ENCODE data around the gene CLTA.
"Not testable (repeated sequence)": the region's sequence is repeated elsewhere in the genome, so short reads cannot be mapped to it uniquely, and the experiment has no call there.

CLTA gene

DNA sequence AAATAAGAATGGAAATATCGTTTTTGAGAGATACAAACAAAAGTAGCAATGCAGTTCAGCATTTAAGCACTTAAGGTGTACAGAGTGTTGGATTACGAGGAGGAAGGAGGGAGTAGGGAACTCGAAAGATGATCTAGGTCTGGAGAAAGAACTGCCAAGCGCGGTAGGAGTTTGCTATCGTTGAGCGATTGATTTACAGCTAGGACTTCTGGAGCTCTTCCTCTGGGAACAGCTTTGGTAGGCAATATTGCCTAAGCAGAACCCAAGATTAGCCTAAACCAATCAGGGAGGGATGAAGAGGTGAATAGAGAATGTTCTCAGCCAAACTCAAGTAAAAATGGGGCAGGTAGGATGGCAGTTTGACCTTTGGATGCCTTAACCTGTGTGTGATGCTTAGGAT lies 965 bp downstream of the CLTA start:
- no peak for DNase-seq

DNA sequence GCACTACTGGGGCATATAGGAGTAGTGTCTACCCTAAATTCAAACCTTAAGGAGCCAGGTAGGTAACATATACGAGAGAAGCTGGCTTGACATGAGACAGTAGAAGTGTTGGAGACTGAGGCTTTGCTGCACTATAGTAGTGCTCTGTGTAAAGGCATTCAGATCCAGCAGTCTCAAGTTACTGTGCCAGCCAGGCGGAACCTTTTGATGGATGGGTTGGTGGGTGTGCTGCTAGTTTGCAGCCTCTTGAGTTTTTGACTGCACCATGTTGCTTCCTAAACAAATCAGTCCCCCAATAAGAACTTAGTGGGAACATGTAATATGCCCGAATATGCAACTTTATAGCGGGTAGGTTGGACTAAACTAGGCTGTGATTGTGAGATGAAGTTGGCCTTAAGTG lies 1.5 kb downstream of the CLTA start:
- DNase-seq, result no peak

DNA sequence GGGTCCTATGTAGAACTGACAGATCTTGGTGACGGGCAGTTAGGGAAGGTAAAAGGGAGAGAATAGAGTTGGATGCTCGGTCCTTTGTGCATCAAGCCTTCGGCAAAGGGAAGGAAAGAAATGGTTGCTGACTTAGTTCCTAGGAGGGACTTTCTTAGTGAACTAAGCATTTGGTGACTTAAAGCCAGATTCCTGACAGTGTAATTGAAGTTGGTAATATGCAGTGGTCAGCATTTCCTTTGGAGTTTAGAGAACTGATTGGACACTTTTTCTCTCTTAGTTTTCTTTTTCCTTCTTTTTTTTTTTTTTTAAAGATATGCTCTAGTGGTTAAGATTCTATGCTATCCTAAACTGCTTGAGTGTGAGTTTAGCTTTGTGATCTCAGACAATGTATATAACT lies 2.3 kb downstream of the CLTA start:
- no peak for DNase-seq

DNA sequence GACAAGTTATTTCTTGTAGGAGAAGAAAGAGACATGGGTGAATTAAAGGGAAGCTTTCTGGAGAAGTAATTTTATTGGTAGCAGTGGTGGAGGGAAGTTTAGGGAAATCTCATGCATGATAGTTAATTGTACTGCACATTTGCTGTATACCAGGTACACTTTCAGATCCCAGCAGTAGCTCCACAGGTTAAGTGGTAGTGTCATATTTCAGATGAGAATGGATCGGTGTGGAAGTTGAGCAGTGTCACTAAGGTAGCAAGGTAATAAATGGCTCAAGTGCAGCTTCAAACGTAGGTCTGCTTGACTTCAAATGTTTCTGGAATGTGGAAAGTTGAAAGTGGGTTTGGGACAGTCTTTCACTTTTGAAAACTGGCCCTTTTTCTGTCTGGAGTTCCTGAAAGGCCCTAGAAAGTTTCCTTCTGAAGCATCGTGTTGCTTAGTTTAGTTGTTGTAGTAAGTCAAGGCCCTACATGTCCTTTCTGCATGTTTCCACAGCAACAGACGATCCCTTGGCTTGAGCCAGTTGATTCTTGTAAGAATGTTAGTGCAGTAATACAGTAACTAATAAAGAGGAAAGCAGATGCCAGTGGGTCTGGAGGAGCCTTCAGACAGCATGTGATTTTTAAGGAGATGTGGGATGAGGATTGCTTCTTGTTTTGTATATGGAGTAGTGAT lies 3.7 kb downstream of the CLTA start:
- DNase-seq, result no peak

DNA sequence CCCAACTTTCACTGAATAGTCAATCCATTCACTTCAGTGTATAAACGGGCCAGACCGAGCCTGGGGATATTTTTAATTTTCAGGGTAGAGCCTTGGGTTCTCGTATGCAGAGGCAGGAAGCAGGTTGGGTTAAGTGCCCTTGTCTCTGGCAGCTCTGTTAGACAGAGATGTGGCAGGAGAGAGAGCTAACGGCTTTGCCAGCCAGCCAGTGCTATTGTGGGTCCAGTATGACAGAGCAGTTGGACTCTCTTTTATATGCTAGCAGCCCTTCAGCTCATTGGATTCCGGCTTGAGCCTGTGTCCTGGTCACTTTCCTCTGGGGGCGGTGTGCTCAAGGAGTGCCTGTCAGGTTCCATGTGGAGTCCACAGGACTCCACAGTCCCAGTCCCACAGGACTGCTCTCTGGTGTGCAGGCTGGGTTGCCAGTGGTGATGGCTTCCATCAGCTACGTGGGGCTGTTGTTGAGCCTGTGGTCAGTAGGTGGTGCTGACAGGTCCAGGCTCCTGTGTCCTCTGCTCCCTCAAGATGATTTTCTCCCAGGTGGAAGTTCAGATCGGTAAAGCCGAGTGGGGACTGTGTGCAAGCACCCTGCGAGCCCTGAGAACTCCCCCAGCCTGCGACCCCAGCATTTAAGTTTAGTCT lies 14.3 kb downstream of the CLTA start:
- no peak for DNase-seq

DNA sequence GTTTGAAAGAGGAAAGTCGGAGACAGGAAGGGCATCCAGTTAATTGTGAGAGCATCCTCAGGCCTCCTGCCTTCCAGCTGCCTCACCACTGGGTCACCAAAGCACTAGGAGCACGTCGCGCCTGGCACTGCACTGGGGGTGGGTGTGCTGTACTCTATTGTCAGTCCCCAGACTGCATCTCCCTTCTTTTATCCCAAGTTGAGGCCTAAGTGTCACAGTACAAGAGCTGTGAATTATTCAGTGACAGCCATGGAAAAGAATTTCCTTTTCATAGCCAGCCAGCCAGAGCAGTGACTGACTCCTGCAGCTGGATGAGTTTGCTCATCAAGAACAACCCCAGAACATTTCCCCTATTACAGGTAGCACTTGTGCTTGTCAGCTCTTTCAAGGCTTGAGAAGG lies 16.3 kb downstream of the CLTA start:
- no peak for DNase-seq

DNA sequence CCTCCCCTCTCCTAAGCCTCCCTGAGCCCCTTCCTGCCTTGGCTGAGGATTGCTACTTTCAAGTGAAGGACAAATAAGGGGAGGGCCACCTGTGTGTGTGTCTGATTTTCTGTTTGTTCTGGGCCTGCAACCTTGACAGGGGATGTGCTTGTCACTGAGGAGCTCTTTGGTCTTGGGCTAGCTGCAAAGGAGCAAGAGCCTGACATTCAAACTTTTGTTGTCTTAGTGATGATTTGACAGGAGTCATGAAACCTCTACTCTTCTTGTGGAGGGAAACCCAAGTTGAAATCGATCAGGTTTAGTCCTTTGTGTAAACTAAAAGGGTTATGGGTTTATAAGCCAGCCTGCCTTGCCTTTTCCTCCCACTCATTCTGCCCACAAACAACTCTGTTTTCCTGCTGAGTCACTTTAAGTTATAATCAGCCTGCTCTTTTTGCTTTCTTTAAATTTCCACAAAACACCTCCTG lies 16.9 kb downstream of the CLTA start:
- no peak for DNase-seq

DNA sequence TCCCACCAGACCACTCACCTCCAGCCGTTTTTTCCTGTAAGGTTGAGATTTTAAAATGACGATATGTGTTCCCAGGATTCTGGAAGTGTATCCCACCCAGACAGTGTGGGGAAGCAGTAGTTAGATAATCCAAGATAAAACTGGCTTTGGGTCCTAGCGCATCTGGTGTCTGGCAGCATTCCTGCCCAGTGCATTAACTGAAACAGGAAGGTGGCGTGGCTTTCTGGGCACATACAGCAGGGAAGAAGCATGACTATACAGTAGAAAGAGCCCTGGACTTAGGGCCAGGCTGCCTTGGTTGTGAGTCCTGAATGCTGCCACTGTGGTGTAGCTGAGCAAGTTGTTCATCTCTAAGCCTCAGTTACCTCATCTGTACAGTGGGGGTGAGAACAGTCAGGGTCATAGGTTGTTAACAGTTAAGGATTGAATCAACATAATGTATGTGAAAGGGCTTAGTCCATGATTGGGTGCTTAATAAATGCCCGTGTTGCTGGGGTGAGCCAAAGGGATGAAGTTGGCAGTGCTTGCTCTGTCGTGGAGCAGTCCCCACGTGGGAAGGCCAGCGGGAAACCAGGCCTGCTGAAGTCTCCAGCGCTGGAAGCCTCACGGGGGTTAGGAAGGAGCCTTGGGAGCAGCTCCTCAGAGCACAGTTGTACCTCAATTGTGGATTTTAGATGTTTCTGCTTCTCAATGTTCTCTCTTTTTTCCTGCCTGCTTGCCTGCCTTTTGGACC lies 18.0 kb downstream of the CLTA start:
- no peak for DNase-seq

DNA sequence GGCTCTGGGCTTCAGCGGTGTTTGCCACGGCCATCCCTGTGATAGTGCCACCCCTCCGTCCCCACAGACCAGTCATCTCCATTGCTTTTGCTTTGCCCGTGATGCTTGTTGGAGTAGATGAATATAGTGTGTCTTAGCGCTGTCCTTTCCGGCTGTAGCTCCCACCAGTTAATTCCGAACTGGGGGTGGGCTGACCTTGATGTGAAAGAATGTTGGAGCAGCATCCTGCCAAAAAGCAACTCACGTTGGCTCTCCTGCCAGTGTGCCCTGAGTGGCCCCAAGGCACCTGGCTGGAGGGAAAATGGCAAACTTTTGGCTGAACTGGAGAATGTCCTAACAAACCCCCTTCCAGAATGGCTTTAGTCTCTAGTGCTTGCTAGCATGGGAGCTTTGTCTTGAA lies 20.0 kb downstream of the CLTA start:
- DNase-seq, result no peak

DNA sequence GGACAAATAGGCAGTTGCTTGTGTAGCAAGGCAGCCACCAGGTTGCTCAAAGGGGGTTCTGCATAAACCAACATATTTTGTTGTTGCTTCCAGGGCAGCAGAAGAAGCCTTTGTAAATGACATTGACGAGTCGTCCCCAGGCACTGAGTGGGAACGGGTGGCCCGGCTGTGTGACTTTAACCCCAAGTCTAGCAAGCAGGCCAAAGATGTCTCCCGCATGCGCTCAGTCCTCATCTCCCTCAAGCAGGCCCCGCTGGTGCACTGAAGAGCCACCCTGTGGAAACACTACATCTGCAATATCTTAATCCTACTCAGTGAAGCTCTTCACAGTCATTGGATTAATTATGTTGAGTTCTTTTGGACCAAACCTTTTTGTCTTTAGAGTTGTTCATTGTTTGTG lies 20.8 kb downstream of the CLTA start:
- no peak for DNase-seq

DNA sequence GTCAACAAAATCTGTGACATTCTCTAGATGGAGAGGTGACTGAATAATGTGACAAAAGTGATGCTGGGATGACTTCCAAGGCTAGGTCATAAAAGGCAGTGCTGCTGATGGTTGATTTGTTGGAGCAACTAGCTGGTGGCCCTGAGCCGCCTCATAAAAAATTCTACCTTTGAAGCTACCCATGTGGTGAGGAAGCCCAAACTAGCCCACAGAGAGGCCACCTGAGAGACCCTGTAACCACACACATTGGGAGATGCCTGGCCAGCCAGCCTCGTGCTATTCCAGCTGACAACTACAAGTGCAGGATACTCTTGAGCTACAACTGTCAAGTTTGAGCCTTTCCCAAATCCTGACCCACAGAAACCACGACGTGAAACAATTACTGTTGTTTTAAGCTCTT lies 22.7 kb downstream of the CLTA start:
- no peak for DNase-seq

DNA sequence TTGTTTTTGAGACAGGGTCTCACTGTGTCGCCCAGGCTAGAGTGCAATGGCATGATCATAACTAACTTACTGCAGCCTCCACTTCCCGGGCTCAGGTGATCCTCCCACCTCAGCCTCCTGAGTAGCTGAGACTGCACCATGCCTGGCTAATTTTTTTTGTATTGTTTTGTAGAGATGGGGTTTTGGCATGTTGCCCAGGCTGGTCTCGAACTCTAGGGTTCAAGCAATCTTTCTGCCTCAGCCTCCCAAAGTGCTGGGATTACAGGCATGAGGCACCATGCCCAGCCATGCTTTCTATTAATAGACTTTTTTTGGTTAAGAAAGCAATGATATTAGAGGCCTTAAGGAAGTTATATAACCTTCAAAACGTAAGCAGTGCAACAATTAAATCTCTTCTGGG lies 23.3 kb downstream of the CLTA start:
- no peak for DNase-seq

DNA sequence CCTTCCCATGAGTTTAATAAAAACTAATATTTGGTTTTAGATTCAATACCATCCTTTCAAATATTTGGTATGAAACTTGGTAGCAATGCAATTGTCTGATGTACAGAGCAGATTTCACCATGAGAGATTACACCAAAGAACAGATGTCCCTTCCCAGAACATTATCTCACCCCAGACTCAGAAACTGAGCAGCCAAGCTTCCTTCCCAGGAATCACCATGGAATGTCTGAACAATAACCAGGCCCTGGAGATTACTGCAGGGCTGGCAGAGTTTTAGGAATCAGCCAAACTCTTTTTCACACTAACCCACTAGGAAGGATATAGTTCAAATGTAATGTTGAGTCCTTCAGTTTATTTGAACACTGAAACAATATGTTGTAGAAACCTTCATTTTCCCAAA lies 23.9 kb downstream of the CLTA start:
- no peak for DNase-seq

DNA sequence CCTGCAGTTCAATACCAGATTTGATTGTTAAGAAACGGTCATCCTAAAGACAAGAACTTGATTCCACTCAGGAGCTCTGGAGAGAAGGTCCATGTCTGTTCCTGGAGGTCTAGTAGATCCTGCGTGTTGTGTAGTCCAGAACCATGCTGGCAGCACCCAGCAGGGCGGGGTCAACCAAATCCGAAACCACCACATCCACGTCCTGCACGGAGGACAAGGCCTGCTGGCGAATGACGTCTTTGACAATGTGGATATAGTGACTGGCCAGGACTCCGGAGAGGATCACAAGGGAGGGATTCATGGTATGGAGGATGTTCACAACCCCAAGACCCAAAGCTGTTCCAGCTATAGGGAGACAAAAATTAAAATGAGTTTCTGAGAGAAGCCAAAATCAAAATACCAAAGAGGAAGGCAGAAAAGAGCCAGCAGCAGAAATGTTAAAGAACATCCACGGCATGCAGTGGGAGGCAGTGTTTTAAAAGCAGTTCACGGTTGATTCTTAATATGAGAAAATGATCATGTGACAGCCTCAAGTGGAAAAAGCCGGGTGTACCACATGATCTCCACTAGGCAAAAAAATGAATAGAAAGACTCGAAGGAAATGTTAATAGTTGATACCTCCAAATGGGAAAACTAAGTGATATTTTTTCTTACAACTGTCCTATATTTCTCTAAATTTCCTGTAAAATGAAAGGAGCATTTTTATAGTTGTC lies 26.7 kb downstream of the CLTA start:
- DNase-seq, result no peak

DNA sequence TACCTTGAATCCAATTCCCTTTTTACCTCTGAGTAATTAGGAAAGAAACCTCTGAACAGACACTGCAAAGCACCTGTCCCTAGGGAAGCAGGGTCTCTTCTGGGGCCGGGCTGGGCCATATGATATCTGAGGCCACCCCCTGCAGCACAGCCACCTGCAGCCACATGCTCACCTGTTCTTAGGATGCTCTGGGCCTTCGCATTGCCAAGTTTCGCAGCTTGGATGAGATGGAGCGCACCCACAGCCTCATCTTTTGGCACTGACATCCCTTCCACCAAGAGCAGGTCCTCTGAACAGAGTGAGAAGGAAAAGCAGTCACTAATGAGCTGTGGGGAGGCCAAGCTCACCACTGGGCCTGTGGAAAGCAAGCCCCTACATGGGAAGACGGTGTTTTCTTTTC lies 27.3 kb downstream of the CLTA start:
- DNase-seq, result no peak

DNA sequence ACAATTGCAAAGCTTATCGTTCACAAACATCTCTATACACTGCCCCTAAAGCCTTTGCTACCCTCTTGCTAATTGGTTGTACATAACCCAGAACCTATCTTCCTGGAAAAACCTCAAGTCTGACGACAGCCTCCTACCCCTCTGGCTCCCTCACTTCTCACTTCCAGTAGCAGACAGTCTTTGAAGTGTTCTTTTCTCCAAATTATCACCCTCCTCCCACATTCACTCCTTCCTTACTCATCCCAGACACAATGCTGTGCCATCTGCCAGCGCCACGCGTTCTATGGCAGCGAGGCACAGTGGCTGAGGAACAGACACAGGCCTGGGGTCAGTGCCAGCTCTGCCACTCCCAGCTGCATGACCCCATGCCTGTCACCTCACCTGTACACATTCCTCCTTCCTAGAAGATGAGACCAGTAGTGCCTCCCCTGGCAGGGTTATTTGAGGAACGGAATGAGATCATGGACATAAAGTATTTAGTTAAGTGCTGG lies 27.7 kb downstream of the CLTA start:
- DNase-seq, result no peak

DNA sequence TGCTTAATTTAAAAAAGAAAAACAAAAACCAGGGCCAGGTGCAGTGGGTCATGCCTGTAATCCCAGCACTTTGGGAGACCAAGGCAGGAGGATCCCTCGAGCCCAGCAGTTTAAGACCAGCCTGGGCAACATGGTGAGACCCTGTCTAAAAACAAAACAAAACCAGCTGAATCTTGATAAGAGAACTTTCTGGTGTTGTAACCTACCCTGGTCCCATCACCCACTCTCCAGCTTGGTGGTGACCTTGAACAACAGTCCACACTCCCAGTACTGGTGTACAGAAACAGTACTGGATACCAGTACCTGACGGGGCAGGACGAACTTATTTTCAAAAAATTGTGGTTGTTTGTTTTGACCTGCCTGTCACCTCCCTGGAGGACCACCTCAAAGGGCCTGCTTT lies 30.9 kb downstream of the CLTA start:
- DNase-seq, result no peak

DNA sequence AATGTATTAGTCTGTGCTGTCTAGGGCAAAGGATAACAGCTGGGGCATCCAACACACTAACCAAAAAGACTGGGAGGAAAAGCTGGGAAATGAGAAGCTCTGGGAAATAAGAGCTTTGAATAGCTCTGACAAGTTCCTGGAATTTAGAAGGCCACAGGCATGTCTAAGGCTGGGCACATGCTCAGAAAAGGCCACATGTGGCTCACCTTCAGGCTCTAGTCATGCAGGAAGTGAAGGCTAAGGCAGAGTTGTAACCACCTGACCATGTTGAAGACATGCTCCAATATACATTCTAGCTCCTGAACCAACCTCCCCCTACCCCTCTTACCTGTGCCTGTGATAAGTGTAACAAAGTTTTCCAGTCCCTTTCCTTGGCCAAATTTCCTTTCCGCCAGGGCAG lies 31.7 kb downstream of the CLTA start:
- no peak for DNase-seq

DNA sequence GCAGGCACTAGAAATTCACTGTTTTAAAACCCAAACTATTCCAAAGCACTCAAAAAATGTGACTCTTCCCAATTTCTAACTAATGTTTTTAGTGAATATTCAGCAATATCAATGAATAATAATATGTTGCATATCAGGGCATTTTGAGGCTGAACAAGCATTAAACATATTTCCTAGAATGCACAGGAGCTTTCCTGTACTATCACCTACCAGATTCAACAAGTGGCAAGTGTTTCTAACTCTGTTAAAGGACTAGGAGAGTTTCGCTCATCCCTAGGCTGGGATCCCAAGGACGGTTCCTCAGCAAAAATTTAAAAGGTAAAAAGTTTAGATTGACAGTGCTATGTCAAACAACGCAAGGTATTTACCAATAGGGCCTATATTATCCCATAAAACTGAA lies 46.5 kb downstream of the CLTA start:
- DNase-seq, result no peak

DNA sequence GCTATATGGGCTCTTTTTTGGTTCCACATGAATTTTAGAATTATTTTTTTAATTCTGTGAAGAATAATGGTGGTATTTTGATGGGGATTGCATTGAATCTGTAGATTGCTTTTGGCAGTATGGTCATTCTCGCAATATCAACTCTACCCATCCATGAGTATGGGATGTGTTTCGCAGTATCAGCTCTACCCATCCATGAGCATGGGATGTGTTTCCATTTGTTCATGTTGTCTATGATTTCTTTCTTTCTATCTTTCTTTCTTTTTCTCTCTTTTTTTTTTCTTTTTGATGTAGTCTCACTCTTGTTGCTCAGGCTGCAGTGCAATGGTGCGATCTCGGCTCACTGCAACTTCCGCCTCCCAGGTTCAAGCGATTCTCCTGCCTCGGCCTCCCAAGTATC lies 48.5 kb downstream of the CLTA start:
- DNase-seq, result not testable (repeated sequence)

DNA sequence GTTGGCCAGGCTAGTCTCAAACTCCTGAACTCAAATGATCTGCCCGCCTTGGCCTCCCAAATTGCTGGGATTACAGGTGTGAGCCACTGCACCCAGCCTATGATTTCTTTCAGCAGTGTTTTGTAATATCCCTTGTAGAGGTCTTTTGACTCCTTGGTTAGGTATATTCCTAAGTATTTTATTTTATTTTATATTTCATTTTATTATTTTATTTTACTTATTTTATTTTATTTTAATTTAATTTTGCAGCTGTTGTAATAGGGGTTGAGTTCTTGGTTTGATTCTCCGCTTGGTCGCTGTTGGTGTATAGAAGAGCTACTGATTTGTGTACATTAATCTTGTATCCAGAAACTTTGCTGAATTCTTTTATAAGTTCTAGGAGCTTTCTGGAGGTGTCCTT lies 49.0 kb downstream of the CLTA start:
- not testable (repeated sequence) for DNase-seq

DNA sequence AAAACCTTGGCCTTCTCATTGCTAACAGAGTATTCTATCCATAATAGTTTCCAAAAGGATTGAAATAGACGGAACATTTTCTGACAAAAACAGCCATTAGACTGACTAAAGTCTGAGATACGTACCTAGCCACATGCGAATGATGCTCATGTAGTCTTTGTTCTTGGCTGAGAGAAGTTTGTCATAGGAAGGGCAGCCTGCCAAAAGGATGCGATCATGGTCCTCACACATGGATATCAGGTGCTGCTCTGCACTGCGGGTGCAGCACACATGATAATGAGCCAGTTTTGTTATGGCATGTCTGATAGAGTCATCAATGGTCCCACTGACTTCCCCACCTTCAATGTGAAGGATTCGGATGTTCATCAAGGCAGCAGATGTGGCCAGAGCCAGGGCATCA lies 55.2 kb downstream of the CLTA start:
- DNase-seq, result no peak

DNA sequence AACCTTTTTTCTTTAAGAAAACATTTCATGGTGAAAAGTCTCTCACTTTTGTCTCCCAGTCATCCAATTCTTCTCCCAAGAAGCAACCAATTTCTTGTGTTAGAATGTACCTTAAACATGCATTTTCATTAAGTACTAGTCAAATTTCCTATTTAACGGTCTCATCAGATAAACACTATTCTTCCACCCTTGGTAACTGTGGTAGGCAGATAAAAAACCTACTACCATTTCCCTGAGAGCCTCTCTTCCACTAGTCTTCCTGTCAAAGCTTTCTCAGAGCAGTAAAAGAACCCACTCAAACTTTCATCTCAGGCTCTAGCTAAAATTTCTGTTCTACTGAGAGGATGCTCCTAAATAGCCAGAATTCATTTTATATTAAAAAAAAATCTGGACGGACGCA lies 56.6 kb downstream of the CLTA start:
- no peak for DNase-seq

DNA sequence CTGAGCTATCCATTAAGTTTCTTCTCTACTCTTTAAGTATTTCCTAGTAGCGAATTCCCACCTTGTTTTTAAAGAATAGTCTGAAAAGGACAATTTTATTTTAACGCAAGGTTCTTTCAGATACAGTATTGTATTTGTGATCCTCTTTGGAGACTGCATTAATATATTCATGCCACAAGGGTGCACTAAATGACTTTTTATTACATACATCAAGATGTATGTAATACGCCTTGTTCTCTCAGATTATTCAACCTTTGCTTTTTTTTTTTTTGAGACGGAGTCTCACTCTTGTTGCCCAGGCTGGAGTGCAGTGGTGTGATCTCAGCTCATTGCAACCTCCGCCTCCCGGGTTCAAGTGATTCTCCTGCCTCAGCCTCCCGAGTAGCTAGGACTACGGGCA lies 57.3 kb downstream of the CLTA start:
- not testable (repeated sequence) for DNase-seq

Data from T1000 (cell line).